Hepatocyte (in vitro differentiated cells): ENCODE results near the gene ZNF700. TPM values are rescaled to one million over a fixed set of nuclear protein-coding genes. Genes with fewer than 3 reads are reported as not detected.

Source experiments
- DNase-seq: peaks from one replicate; pipeline ENCODE4 v3.0.0-alpha.2; 2016; ENCODE audit warnings: low spot score
- H2AFZ ChIP-seq: fragments of 200-600 bp; sonication (generic); 2 replicates; pipeline ENCODE4 v1.6.0; 2016; ENCODE audit warnings: antibody characterized with exemption, mild to moderate bottlenecking
- H3K27ac ChIP-seq: fragments of 200-600 bp; sonication (generic); 2 replicates; pipeline ENCODE4 v1.5.1; 2016; ENCODE audit warnings: mild to moderate bottlenecking
- H3K27me3 ChIP-seq: fragments of 200-600 bp; sonication (generic); 2 replicates; pipeline ENCODE4 v1.6.1; 2016
- H3K36me3 ChIP-seq: fragments of 200-600 bp; sonication (generic); replicated peaks from 2 replicates; pipeline ENCODE4 v1.5.1; 2016; ENCODE audit warnings: low read depth; ENCODE audit not compliant: insufficient read depth
- H3K4me1 ChIP-seq: fragments of 200-600 bp; sonication (generic); 2 replicates; pipeline ENCODE4 v1.5.1; 2016; ENCODE audit warnings: mild to moderate bottlenecking, moderate library complexity; ENCODE audit not compliant: insufficient read depth
- H3K4me2 ChIP-seq: fragments of 200-600 bp; sonication (generic); 2 replicates; pipeline ENCODE4 v1.6.0; 2016
- H3K4me3 ChIP-seq: fragments of 200-600 bp; sonication (generic); 2 replicates; pipeline ENCODE4 v1.5.1; 2016; ENCODE audit warnings: mild to moderate bottlenecking
- H3K79me2 ChIP-seq: fragments of 200-600 bp; sonication (generic); 2 replicates; pipeline ENCODE4 v1.6.0; 2017; ENCODE audit warnings: mild to moderate bottlenecking
- H3K9me2 ChIP-seq: fragments of 200-600 bp; sonication (generic); replicated peaks from 2 replicates; pipeline ENCODE4 v1.6.0; 2017; ENCODE audit warnings: mild to moderate bottlenecking; ENCODE audit not compliant: insufficient read depth
- H3K9me3 ChIP-seq: fragments of 200-600 bp; sonication (generic); 2 replicates; pipeline ENCODE4 v1.5.1; 2016; ENCODE audit warnings: low read depth, mild to moderate bottlenecking
- H4K20me1 ChIP-seq: fragments of 200-600 bp; sonication (generic); 2 replicates; pipeline ENCODE4 v1.6.0; 2016; ENCODE audit warnings: mild to moderate bottlenecking; ENCODE audit not compliant: insufficient read depth, poor library complexity, severe bottlenecking
- EZH2 ChIP-seq: fragments of 200-600 bp; sonication (generic); IDR thresholded peaks from 2 replicates; pipeline ENCODE4 v1.6.1; 2016; ENCODE audit warnings: antibody characterized with exemption, mild to moderate bottlenecking, borderline replicate concordance
- EZH2phosphoT487 ChIP-seq: fragments of 200-600 bp; sonication (generic); IDR thresholded peaks from one replicate; pipeline ENCODE4 v1.6.1; 2018; ENCODE audit warnings: antibody characterized with exemption, mild to moderate bottlenecking, low read depth, moderate library complexity; ENCODE audit not compliant: unreplicated experiment, severe bottlenecking
- WGBS: methylation state at CpG from one replicate; pipeline ENCODE4 v1.1.6; 2016; ENCODE audit warnings: low lambda C conversion rate; ENCODE audit errors: missing lambda C conversion rate; 5-methylcytosine and 5-hydroxymethylcytosine counted together
- polyA plus RNA-seq: library from polyadenylated mRNA; unstranded; fragments of >200 nt; fragmentation: Nextera tagmentation; extraction: Ambion mirVana; gene quantifications from 2 replicates; pipeline ENCODE4 v1.2.1, GENCODE V29; 2016
- total RNA-seq: library from RNA; depleted of rRNA; stranded (reverse); fragments of >200 nt; gene quantifications from 2 replicates; pipeline ENCODE4 v1.2.3, GENCODE V29; 2014
- TF ChIP-seq, protein P1 (sequence below): fragments of 200-600 bp; sonication (generic); IDR thresholded peaks from 2 replicates; pipeline ENCODE4 v1.5.1; 2016; ENCODE audit warnings: antibody characterized with exemption, mild to moderate bottlenecking; ENCODE audit not compliant: poor library complexity

ZNF700 gene
- total and polyA plus RNA-seq, 2 experiments from 2014 or later = 5.6 to 11.7 TPM

DNA sequence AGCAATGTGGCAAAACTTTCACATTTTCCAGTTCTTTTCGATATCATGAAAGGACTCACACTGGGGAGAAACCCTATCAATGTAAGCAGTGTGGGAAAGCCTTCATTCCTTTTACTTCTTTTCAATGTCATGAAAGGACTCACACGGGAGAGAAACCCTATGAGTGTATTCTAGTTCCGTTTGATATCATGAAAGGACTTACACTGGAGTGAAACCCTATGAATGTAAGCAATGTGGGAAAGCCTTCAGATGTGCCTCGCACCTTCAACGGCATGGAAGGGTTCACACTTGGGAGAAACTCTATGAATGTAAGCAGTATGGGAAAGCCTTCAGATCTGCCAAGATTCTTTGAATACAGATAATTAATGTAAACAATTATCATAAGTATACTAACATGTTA, 25.4 kb downstream of the ZNF700 start:
- H3K79me2 ChIP-seq = no peaks in the 10 kb centered on the region
- H3K9me3 ChIP-seq = peaks cover 71% of the 10 kb centered on the region
- H3K4me2 ChIP-seq = no peak overlapping the region
- H3K36me3 ChIP-seq = peaks cover 30% of the 10 kb centered on the region
- peak overlapping the region; percentile 36 for H3K4me3 ChIP-seq
- over 99% methylated on average over 5 of the region's 5 CpGs for WGBS
- H3K27ac ChIP-seq = no peak overlapping the region
- TF ChIP-seq EZH2phosphoT487 (no peak), EZH2 (no peak)
- TF ChIP-seq, protein P1, sequence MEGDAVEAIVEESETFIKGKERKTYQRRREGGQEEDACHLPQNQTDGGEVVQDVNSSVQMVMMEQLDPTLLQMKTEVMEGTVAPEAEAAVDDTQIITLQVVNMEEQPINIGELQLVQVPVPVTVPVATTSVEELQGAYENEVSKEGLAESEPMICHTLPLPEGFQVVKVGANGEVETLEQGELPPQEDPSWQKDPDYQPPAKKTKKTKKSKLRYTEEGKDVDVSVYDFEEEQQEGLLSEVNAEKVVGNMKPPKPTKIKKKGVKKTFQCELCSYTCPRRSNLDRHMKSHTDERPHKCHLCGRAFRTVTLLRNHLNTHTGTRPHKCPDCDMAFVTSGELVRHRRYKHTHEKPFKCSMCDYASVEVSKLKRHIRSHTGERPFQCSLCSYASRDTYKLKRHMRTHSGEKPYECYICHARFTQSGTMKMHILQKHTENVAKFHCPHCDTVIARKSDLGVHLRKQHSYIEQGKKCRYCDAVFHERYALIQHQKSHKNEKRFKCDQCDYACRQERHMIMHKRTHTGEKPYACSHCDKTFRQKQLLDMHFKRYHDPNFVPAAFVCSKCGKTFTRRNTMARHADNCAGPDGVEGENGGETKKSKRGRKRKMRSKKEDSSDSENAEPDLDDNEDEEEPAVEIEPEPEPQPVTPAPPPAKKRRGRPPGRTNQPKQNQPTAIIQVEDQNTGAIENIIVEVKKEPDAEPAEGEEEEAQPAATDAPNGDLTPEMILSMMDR = no peak
- no peaks in the 10 kb centered on the region for H4K20me1 ChIP-seq
- H3K4me1 ChIP-seq = no peaks in the 10 kb centered on the region
- no peaks in the 10 kb centered on the region for H3K9me2 ChIP-seq
- H2AFZ ChIP-seq = no peak overlapping the region
- no peaks in the 10 kb centered on the region for H3K27me3 ChIP-seq
- DNase-seq = no peak

DNA sequence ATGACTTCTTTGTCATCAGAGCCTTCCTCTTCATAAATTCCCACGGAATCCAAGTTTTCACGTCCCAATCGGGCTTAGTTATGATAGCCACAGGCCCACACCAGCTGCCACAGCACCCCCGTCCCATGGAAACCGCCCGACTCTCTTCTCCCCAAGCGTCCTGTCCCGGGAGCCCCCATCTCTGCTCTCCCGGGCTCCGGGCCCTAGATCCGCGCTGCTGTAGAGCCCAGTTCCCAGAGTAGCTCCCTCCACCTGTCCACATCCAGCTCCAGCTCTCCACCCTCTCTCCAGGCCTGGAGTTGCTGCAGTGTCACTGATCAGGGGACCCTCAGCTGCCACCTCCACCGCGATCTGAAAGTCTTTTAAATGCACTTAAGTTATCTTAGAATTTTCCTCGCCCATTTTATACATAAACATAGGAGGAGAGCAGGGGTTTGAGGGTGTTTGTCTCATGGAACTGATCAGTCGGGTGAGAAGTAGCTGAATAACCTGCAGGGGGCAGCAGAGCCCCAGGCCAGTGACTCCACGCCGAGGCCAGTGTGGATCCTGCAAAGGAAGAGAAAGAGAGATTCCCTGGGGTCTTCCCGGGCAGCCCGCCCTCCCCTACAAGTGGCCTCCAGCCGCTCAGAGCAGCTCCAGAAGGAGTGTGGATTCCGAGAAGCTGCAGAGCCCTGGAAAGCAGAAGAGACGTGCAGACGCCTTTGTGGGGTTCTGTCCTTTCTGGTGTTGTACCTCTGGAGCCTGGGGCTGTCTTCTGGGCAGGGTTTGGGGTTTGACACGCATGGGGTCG, 38.9 kb downstream of the ZNF700 start:
- H3K27ac ChIP-seq = peak overlapping the region; percentile 98
- H3K4me2 ChIP-seq = peak overlapping the region; percentile 87

DNA sequence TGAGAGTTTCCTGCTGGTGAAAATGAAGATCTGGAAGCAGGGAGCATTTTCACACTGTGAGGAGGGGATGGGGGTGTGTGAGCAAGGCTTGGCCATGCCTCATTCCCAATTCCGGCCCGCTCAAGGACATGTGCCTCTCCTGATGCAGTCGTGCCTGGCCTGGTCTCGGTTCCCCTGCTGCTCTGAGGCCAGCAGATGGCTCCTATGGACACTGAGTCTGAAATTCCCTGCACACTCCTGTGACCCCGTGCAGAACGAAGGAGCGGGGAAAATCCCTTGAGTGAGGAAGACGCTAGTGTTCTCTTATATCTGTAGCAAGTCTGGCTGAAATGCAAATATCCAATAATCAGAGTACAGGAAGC, 39.6 kb downstream of the ZNF700 start:
- TF ChIP-seq, protein P1 = peak; percentile 29
- TF ChIP-seq EZH2 = no peak
- TF ChIP-seq EZH2phosphoT487 = no peak
- Histone ChIP-seq H3K27ac (peak overlapping the region; percentile 98), H2AFZ (peak overlapping the region; percentile 30), H3K79me2 (peaks cover 11% of the 10 kb centered on the region), H3K4me3 (no peak overlapping the region), H3K27me3 (no peaks in the 10 kb centered on the region), H3K9me2 (no peaks in the 10 kb centered on the region), H3K4me1 (peaks cover 7% of the 10 kb centered on the region), H3K36me3 (no peaks in the 10 kb centered on the region), H3K4me2 (peak overlapping the region; percentile 87), H3K9me3 (no peaks in the 10 kb centered on the region), H4K20me1 (no peaks in the 10 kb centered on the region)
- WGBS = 3% methylated on average over 8 of the region's 8 CpGs
- DNase-seq = no peak

More for the DNA sequence above, 38.9 kb downstream of the ZNF700 start:
- TF ChIP-seq EZH2phosphoT487 = no peak
- TF ChIP-seq, protein P1 = peak; percentile 68
- WGBS = 34% methylated on average over 23 of the region's 26 CpGs
- no peaks in the 10 kb centered on the region for H3K9me2 ChIP-seq
- no peaks in the 10 kb centered on the region for H3K27me3 ChIP-seq
- H3K79me2 ChIP-seq = peaks cover 9% of the 10 kb centered on the region
- peak; percentile 85 for DNase-seq
- no peak overlapping the region for H3K4me3 ChIP-seq
- H3K9me3 ChIP-seq = no peaks in the 10 kb centered on the region
- H2AFZ ChIP-seq = no peak overlapping the region
- no peaks in the 10 kb centered on the region for H3K36me3 ChIP-seq
- peaks cover 7% of the 10 kb centered on the region for H3K4me1 ChIP-seq
- H4K20me1 ChIP-seq = no peaks in the 10 kb centered on the region
